ENCODE measurements around the gene SNX27.

DNA sequence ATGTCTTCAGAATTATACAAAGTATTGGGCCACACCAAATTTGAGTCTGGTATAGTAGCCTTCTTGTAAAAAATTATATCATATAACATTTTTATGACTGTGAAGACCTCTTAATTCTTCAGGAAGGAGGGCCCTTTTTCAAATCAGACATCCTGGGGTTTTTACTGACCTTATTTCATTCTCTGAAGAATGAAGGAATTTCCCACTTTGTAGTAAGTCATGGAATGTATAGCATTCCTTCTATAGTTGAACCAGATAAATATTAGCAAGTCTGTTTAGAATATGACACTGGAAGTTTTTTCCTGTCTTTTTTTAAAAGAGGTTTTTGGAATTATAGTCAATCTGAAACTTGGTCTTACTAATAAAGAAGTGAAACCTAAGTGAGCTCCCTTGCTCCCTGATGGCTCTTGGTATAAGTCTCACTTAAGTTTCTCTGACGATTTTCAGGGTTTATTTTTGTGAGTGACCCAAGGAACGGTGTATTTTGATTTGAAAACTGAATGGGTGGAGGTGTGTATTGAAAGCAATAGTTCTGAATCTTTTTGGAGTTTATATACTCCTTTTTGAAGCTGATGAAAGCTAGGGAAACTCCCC, 23.7 kb downstream of the SNX27 start:
- TF ChIP-seq ZNF654 (tag by site-specific recombination; IDR thresholded peaks at IDR 0.05; ENCODE audit: low read depth), result no peak
- TF ChIP-seq ZNF433 (tag by site-specific recombination; IDR thresholded peaks at IDR 0.05; ENCODE audit: low read depth), result no peak
- no peak for TF ChIP-seq ZNF239 (tag by site-specific recombination; IDR thresholded peaks at IDR 0.05)
- TF ChIP-seq, protein P1, sequence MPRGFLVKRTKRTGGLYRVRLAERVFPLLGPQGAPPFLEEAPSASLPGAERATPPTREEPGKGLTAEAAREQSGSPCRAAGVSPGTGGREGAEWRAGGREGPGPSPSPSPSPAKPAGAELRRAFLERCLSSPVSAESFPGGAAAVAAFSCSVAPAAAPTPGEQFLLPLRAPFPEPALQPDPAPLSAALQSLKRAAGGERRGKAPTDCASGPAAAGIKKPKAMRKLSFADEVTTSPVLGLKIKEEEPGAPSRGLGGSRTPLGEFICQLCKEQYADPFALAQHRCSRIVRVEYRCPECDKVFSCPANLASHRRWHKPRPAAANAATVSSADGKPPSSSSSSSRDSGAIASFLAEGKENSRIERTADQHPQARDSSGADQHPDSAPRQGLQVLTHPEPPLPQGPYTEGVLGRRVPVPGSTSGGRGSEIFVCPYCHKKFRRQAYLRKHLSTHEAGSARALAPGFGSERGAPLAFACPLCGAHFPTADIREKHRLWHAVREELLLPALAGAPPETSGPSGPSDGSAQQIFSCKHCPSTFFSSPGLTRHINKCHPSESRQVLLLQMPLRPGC (tag by site-specific recombination; IDR thresholded peaks at IDR 0.05), result no peak
- TF ChIP-seq SCRT2 (tag by site-specific recombination; IDR thresholded peaks at IDR 0.05), result no peak
